Measurements from ENCODE around the gene WNK2.

WNK2 gene

GRCh38 chr9:93220627-93221026 lies 36.7 kb downstream of the WNK2 start:
- DNase-seq: no peak

- DNase-seq: no peak
These were observed 37.1 kb downstream of the WNK2 start for GRCh38 chr9:93221044-93221443.

GRCh38 chr9:93222890-93223259 lies 38.9 kb downstream of the WNK2 start:
- DNase-seq: no peak

GRCh38 chr9:93223260-93224180 lies 39.6 kb downstream of the WNK2 start:
- no peak for DNase-seq

- no peak for DNase-seq
These were observed 40.7 kb downstream of the WNK2 start for GRCh38 chr9:93224591-93224990.

GRCh38 chr9:93225417-93225816 lies 41.5 kb downstream of the WNK2 start:
- DNase-seq: no peak

GRCh38 chr9:93225892-93226291 lies 42.0 kb downstream of the WNK2 start:
- DNase-seq: no peak

- DNase-seq: no peak
These were observed 42.9 kb downstream of the WNK2 start for GRCh38 chr9:93226819-93227218.

GRCh38 chr9:93228030-93228429 lies 44.1 kb downstream of the WNK2 start:
- no peak for DNase-seq

GRCh38 chr9:93228453-93228852 lies 44.5 kb downstream of the WNK2 start:
- no peak for DNase-seq

GRCh38 chr9:93229636-93230035 lies 45.7 kb downstream of the WNK2 start:
- no peak for DNase-seq

- DNase-seq: no peak
These were observed 46.2 kb downstream of the WNK2 start for GRCh38 chr9:93230185-93230584.

- DNase-seq: no peak
These were observed 46.7 kb downstream of the WNK2 start for GRCh38 chr9:93230601-93231000.

GRCh38 chr9:93231121-93231694 lies 47.3 kb downstream of the WNK2 start:
- peak in 1 of 2 donors; percentile 29 for DNase-seq

- DNase-seq: no peak
These were observed 47.8 kb downstream of the WNK2 start for GRCh38 chr9:93231716-93232115.

- DNase-seq: no peak
These were observed 48.5 kb downstream of the WNK2 start for GRCh38 chr9:93232388-93232960.

GRCh38 chr9:93233033-93233432 lies 49.1 kb downstream of the WNK2 start:
- no peak for DNase-seq

GRCh38 chr9:93234600-93234999 lies 50.7 kb downstream of the WNK2 start:
- DNase-seq: no peak

GRCh38 chr9:93235300-93235960 lies 51.5 kb downstream of the WNK2 start:
- no peak for DNase-seq

- no peak for DNase-seq
These were observed 52.7 kb downstream of the WNK2 start for GRCh38 chr9:93236541-93237206.

GRCh38 chr9:93237540-93237939 lies 53.6 kb downstream of the WNK2 start:
- no peak for DNase-seq

GRCh38 chr9:93238953-93239925 lies 55.3 kb downstream of the WNK2 start:
- DNase-seq: no peak

Measured in hippocampal formation (tissue), 2 donors.